Cardiac muscle cell (in vitro differentiated cells and primary cell): ENCODE measurements around the gene PLEK. TPM values are rescaled to one million over a fixed set of nuclear protein-coding genes. Genes with fewer than 3 reads are reported as not detected.

ENCODE experiments used
- DNase-seq, 2 donors: peaks; one replicate each; pipeline versions ENCODE4 v3.0.0 to v3.0.0-alpha.2; 2010 to 2017; ENCODE audit warnings: low read depth in 1 of 2, low spot score in 1 of 2
- H3K27ac ChIP-seq: fragments of 200-600 bp; sonication (generic); 2 replicates; pipeline ENCODE4 v1.5.1; 2016
- H3K27me3 ChIP-seq: fragments of 200-600 bp; sonication (generic); 2 replicates; pipeline ENCODE4 v1.6.0; 2016; ENCODE audit warnings: control low read depth
- H3K36me3 ChIP-seq: fragments of 200-600 bp; sonication (generic); 2 replicates; pipeline ENCODE4 v1.5.1; 2016; ENCODE audit warnings: control low read depth
- H3K4me1 ChIP-seq: fragments of 200-600 bp; sonication (generic); 2 replicates; pipeline ENCODE4 v1.8.1; 2017; ENCODE audit warnings: low read depth, mild to moderate bottlenecking, mixed run types
- H3K4me3 ChIP-seq: fragments of 200-600 bp; sonication (generic); 2 replicates; pipeline ENCODE4 v1.5.1; 2016; ENCODE audit warnings: mild to moderate bottlenecking
- H3K9me3 ChIP-seq: fragments of 200-600 bp; sonication (generic); 2 replicates; pipeline ENCODE4 v1.5.1; 2017; ENCODE audit warnings: low read depth, mild to moderate bottlenecking, control low read depth
- polyA plus RNA-seq: library from polyadenylated mRNA; unstranded; fragments of >200 nt; fragmentation: Nextera tagmentation; extraction: Ambion mirVana; gene quantifications from 2 replicates; pipeline ENCODE4 v1.2.1, GENCODE V29; 2016
- total RNA-seq: library from RNA; depleted of rRNA; stranded (reverse); fragments of >200 nt; gene quantifications from 2 replicates; pipeline ENCODE4 v1.2.3, GENCODE V29; 2016
- TF ChIP-seq, protein P1 (sequence below): IDR thresholded peaks from 2 replicates; pipeline ENCODE4 v1.5.1; 2012; ENCODE audit warnings: low read depth, mild to moderate bottlenecking, low read length

The PLEK gene
- total and polyA plus RNA-seq, 2 experiments from 2014 or later: not detected

DNA sequence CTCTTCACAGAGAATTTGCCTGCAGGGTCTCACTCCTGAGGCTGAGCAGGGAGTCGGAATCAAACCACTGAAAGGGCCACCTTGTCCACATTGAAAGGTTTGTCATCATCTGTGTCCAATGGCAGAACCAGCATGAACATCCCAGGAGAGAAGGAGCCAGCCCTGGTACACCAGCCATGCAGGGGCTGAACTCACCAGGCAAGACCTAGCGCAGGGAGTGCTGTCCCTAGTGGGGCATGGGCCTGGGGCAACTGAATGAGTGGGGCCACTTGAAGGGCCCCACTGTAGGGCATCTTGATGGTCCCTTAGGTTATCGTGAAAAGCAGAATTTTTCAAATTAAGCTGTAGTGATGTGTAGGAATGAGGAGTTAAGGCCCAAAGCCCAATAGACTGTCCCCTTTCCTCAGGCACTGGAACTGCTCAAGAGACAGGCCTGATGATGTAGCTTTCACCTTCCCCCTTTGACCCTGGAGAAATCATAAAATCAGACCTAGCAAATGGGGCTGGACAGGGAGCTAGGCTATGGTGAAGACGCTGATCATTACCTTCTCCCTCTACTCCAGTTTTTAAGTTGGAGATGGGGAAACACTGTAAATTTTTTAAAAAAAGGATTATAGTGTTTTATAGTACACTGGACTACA lies 8.4 kb upstream of the PLEK start:
- no peak overlapping the region for H3K4me3 ChIP-seq
- H3K4me1 ChIP-seq: peaks cover 8% of the 10 kb centered on the region
- TF ChIP-seq, protein P1, sequence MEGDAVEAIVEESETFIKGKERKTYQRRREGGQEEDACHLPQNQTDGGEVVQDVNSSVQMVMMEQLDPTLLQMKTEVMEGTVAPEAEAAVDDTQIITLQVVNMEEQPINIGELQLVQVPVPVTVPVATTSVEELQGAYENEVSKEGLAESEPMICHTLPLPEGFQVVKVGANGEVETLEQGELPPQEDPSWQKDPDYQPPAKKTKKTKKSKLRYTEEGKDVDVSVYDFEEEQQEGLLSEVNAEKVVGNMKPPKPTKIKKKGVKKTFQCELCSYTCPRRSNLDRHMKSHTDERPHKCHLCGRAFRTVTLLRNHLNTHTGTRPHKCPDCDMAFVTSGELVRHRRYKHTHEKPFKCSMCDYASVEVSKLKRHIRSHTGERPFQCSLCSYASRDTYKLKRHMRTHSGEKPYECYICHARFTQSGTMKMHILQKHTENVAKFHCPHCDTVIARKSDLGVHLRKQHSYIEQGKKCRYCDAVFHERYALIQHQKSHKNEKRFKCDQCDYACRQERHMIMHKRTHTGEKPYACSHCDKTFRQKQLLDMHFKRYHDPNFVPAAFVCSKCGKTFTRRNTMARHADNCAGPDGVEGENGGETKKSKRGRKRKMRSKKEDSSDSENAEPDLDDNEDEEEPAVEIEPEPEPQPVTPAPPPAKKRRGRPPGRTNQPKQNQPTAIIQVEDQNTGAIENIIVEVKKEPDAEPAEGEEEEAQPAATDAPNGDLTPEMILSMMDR: no peak
- H3K36me3 ChIP-seq: no peaks in the 10 kb centered on the region
- no peaks in the 10 kb centered on the region for H3K27me3 ChIP-seq
- H3K27ac ChIP-seq: no peak overlapping the region
- H3K9me3 ChIP-seq: no peaks in the 10 kb centered on the region
- no peak for DNase-seq

DNA sequence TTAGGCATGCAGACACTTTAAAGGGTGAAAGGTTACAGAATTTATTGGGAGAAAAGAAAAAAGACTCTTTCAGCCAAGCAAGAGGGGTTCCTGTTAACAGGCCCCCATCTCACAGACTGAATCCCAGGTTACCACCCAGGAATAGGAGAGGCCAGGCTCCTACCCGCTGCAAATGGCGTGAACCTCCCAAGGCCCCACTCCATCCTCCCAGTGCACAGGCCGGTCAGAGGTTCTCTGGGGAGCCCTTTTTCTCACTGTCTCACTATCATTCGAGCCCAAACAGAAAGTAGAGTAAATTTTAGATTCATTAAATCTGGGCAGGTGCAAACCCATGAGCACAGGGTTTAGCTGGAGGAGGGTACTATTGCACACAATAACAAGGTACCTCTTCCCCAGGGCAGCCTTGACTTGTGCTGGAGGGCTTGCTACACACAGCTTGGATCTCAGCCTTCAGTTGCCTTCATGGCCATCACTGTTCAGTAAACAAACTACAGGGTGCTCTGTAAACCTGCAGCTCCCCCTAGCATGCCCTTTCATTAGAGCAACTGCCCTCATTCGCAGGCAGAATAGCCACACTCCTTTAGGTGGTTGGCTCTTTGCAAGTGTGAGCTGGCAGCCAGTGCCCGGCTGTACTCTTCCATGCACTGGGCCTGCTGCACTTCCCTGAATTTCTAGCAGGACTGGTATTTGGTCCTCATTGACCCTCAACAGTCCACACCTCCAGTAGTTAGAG lies 7.3 kb upstream of the PLEK start:
- H3K27ac ChIP-seq: no peak overlapping the region
- H3K36me3 ChIP-seq: no peaks in the 10 kb centered on the region
- no peak overlapping the region for H3K4me3 ChIP-seq
- H3K4me1 ChIP-seq: peaks cover under 1% of the 10 kb centered on the region
- H3K9me3 ChIP-seq: no peaks in the 10 kb centered on the region
- TF ChIP-seq, protein P1: peak; percentile 84
- peak; percentile 69 to 85 for DNase-seq
- H3K27me3 ChIP-seq: no peaks in the 10 kb centered on the region

GRCh38 chr2:68359889-68360288 lies 5.2 kb upstream of the PLEK start:
- Histone ChIP-seq H3K27ac (no peak overlapping the region), H3K27me3 (no peaks in the 10 kb centered on the region), H3K4me3 (no peak overlapping the region), H3K9me3 (no peaks in the 10 kb centered on the region), H3K36me3 (no peaks in the 10 kb centered on the region), H3K4me1 (no peaks in the 10 kb centered on the region)
- DNase-seq: no peak
- TF ChIP-seq, protein P1: peak; percentile 19

GRCh38 chr2:68362069-68362468 lies 3.0 kb upstream of the PLEK start:
- Histone ChIP-seq H3K9me3 (no peaks in the 10 kb centered on the region), H3K27ac (no peak overlapping the region), H3K4me3 (no peak overlapping the region), H3K27me3 (no peaks in the 10 kb centered on the region), H3K36me3 (no peaks in the 10 kb centered on the region), H3K4me1 (no peaks in the 10 kb centered on the region)
- DNase-seq: peak; percentile 76 to 83
- TF ChIP-seq, protein P1: peak; percentile 77

DNA sequence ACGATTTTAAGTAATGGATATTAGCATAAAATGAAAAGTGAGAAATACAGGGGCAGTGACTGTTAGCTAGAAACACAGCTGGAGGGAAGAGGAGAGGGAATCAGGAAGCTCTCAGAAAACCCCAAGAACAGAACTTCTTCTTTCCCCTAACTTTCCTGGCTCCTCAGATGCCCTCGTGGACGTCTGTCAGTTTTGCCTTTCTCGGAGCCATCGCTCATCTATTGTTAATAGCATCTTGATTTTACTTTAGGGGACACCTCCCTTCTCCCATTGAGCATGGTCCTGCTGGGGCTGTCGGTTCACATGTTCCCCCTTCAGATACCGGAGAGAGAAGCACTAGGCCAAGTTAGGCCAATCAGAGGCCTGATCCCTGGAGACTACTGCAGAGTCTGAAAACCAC lies 2.3 kb upstream of the PLEK start:
- Histone ChIP-seq H3K36me3 (no peaks in the 10 kb centered on the region), H3K4me1 (peaks cover 2% of the 10 kb centered on the region), H3K27ac (no peak overlapping the region), H3K4me3 (no peak overlapping the region), H3K27me3 (no peaks in the 10 kb centered on the region), H3K9me3 (no peaks in the 10 kb centered on the region)
- DNase-seq: no peak
- TF ChIP-seq, protein P1: no peak
